Mesothelial cell of epicardium (in vitro differentiated cells): ENCODE data around the gene FAM118A. TPM values are rescaled to one million over a fixed set of nuclear protein-coding genes. Genes with fewer than 3 reads are reported as not detected.
A peak's percentile ranks its signal among the peaks of the same experiment; 100 is the strongest.

Experiments used
- DNase-seq, 2 experiments: peaks; one replicate each; pipeline ENCODE4 v3.0.0; 2021; ENCODE audit warnings: low spot score in 2 of 2; ENCODE audit not compliant: unreplicated experiment in 2 of 2
- H3K27ac Mint-ChIP-seq: 2 replicates; pipeline ENCODE4 v1.8.0; 2021; ENCODE audit warnings: mixed read lengths
- H3K27me3 Mint-ChIP-seq: 2 replicates; pipeline ENCODE4 v1.8.0; 2021; ENCODE audit warnings: low read depth, mixed read lengths
- H3K36me3 Mint-ChIP-seq: 2 replicates; pipeline ENCODE4 v1.8.0; 2021; ENCODE audit warnings: mixed read lengths
- H3K4me1 Mint-ChIP-seq: 2 replicates; pipeline ENCODE4 v1.8.0; 2021; ENCODE audit warnings: mixed read lengths
- H3K4me3 Mint-ChIP-seq: 2 replicates; pipeline ENCODE4 v1.8.0; 2021; ENCODE audit warnings: mild to moderate bottlenecking, moderate library complexity, mixed read lengths
- H3K9me3 Mint-ChIP-seq: 2 replicates; pipeline ENCODE4 v1.8.0; 2021; ENCODE audit warnings: mixed read lengths
- total RNA-seq: library from RNA; stranded (reverse); gene quantifications from 3 replicates; pipeline ENCODE4 v1.2.1, GENCODE V29; 2021
- TF ChIP-seq, protein P1 (sequence below): fragments of 200-600 bp; sonication (generic); IDR thresholded peaks from one replicate; pipeline ENCODE4 v1.5.0; 2021; ENCODE audit warnings: antibody characterized with exemption; ENCODE audit not compliant: unreplicated experiment

The FAM118A gene
- total RNA-seq, 1 donor from 2014 or later, result 235 TPM

- DNase-seq, result no peak
- TF ChIP-seq, protein P1, sequence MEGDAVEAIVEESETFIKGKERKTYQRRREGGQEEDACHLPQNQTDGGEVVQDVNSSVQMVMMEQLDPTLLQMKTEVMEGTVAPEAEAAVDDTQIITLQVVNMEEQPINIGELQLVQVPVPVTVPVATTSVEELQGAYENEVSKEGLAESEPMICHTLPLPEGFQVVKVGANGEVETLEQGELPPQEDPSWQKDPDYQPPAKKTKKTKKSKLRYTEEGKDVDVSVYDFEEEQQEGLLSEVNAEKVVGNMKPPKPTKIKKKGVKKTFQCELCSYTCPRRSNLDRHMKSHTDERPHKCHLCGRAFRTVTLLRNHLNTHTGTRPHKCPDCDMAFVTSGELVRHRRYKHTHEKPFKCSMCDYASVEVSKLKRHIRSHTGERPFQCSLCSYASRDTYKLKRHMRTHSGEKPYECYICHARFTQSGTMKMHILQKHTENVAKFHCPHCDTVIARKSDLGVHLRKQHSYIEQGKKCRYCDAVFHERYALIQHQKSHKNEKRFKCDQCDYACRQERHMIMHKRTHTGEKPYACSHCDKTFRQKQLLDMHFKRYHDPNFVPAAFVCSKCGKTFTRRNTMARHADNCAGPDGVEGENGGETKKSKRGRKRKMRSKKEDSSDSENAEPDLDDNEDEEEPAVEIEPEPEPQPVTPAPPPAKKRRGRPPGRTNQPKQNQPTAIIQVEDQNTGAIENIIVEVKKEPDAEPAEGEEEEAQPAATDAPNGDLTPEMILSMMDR, result no peak
- H3K9me3 Mint-ChIP-seq, result no peaks in the 10 kb centered on the region
- peaks cover 15% of the 10 kb centered on the region for H3K4me1 Mint-ChIP-seq
- no peak overlapping the region for H3K27ac Mint-ChIP-seq
- no peak overlapping the region for H3K4me3 Mint-ChIP-seq
- H3K27me3 Mint-ChIP-seq, result peaks cover 12% of the 10 kb centered on the region
- no peaks in the 10 kb centered on the region for H3K36me3 Mint-ChIP-seq
These were observed 31.6 kb upstream of the FAM118A start for GRCh38 chr22:45278125-45278524.

DNA sequence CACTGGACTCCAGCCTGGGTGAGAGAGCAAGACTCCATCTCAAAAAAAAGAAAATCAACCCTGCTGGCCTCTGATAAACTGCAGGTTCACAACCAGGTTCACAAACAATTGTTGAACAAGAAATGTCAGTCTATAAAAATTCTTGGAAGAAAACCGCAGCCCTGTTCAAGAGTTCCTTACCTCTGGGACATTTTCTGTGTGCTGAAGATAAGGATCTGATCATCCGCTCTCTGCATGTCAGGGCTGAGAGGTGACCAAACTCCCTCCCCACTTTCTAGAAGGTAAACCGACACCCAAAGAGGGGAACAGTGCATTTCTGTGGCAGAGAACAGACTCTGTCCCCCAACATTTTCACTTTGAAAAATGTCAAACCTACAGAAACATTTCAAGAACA, 29.1 kb upstream of the FAM118A start:
- no peaks in the 10 kb centered on the region for H3K36me3 Mint-ChIP-seq

DNA sequence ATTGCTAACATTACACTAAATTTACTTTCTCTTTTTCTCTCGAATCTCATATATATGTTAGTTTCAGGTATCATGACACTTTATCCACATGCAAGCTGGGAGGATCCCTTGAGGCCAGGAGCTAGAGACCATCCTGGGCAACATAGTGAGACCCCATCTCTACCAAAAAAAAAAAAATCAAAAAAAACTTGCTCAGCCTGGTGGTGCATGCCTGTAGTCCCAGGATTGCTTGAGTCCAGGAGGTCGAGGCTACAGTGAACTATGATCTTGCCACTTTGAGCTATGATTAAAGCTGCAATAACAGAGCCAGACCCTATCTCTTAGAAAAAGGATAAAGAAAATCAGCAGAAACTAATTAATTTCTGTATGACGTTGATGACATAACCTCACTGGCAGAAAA, 28.7 kb upstream of the FAM118A start:
- no peaks in the 10 kb centered on the region for H3K36me3 Mint-ChIP-seq
- TF ChIP-seq, protein P1, result no peak
- no peak overlapping the region for H3K4me3 Mint-ChIP-seq
- no peaks in the 10 kb centered on the region for H3K9me3 Mint-ChIP-seq
- H3K27me3 Mint-ChIP-seq, result peaks cover 33% of the 10 kb centered on the region
- no peak overlapping the region for H3K27ac Mint-ChIP-seq
- H3K4me1 Mint-ChIP-seq, result peaks cover 10% of the 10 kb centered on the region
- DNase-seq, result no peak

More for the DNA sequence above, 29.1 kb upstream of the FAM118A start:
- TF ChIP-seq, protein P1, result no peak
- DNase-seq, result no peak
- Mint-ChIP-seq H3K27me3 (peaks cover 31% of the 10 kb centered on the region), H3K27ac (no peak overlapping the region), H3K4me1 (peaks cover 10% of the 10 kb centered on the region), H3K9me3 (no peaks in the 10 kb centered on the region), H3K4me3 (no peak overlapping the region)

- H3K4me1 Mint-ChIP-seq, result peaks cover 10% of the 10 kb centered on the region
- H3K4me3 Mint-ChIP-seq, result peak within 1 kb of the TSS; percentile 52
- H3K27ac Mint-ChIP-seq, result no peak within 1 kb of the TSS
- peak; percentile 46 to 73 for DNase-seq
- no peaks in the 10 kb centered on the region for H3K36me3 Mint-ChIP-seq
- peaks cover 40% of the 10 kb centered on the region for H3K27me3 Mint-ChIP-seq
- TF ChIP-seq, protein P1, result no peak
- no peaks in the 10 kb centered on the region for H3K9me3 Mint-ChIP-seq
These were observed 24.9 kb upstream of the FAM118A start, which contains the start of gene UPK3A for GRCh38 chr22:45284705-45285262. TSS of gene UPK3A (plus strand) at chr22:45284949. CDS start at chr22:45285014, 65 bp downstream.

- Mint-ChIP-seq H3K27me3 (peaks cover 40% of the 10 kb centered on the region), H3K36me3 (no peaks in the 10 kb centered on the region), H3K4me3 (peak overlapping the region; percentile 52), H3K4me1 (peaks cover 10% of the 10 kb centered on the region), H3K9me3 (no peaks in the 10 kb centered on the region), H3K27ac (no peak overlapping the region)
- no peak for DNase-seq
- TF ChIP-seq, protein P1, result no peak
These were observed 24.3 kb upstream of the FAM118A start for GRCh38 chr22:45285263-45286058.
